Trophoblast cell (in vitro differentiated cells and primary cell): Measurements from ENCODE around the gene PSENEN.

Experiments used
- DNase-seq, 2 donors: peaks; one replicate each; pipeline ENCODE4 v3.0.0-alpha.2; 2016
- H2AFZ ChIP-seq: 2 replicates; pipeline ENCODE4 v1.6.1; 2013; ENCODE audit warnings: low read length, moderate library complexity, mild to moderate bottlenecking; ENCODE audit not compliant: insufficient read depth, poor library complexity
- H2AK5ac ChIP-seq: 2 replicates; pipeline ENCODE4 v1.6.1; 2013; ENCODE audit warnings: mild to moderate bottlenecking, low read length
- H2BK120ac ChIP-seq: 2 replicates; pipeline ENCODE4 v1.6.1; 2013; ENCODE audit warnings: low read length, mild to moderate bottlenecking, moderate library complexity; ENCODE audit not compliant: insufficient read depth, poor library complexity
- H2BK12ac ChIP-seq: 2 replicates; pipeline ENCODE4 v1.6.1; 2013; ENCODE audit warnings: mild to moderate bottlenecking, low read length, moderate library complexity
- H2BK5ac ChIP-seq: 2 replicates; pipeline ENCODE4 v1.6.1; 2013; ENCODE audit warnings: low read length, low read depth, moderate library complexity, mild to moderate bottlenecking; ENCODE audit not compliant: poor library complexity
- H3K14ac ChIP-seq: 2 replicates; pipeline ENCODE4 v1.6.1; 2013; ENCODE audit warnings: mild to moderate bottlenecking, low read length
- H3K18ac ChIP-seq: 2 replicates; pipeline ENCODE4 v1.6.1; 2013; ENCODE audit warnings: mild to moderate bottlenecking, low read length
- H3K23ac ChIP-seq: 2 replicates; pipeline ENCODE4 v1.6.1; 2013; ENCODE audit warnings: low read length
- H3K27ac ChIP-seq: 2 replicates; pipeline ENCODE4 v1.5.1; 2013; ENCODE audit warnings: low read depth, mild to moderate bottlenecking, inconsistent platforms, low read length, moderate library complexity
- H3K27me3 ChIP-seq: 2 replicates; pipeline ENCODE4 v1.6.1; 2013; ENCODE audit warnings: inconsistent platforms, mild to moderate bottlenecking, low read length, moderate library complexity; ENCODE audit not compliant: insufficient read depth
- H3K36me3 ChIP-seq, 2 experiments: 1 replicate in 1 of 2; 2 replicates in 1 of 2; pipeline ENCODE4 v1.6.1; 2013; ENCODE audit warnings: low read length in 2 of 2, mild to moderate bottlenecking in 2 of 2, moderate library complexity in 1 of 2; ENCODE audit not compliant: insufficient read depth in 2 of 2, control insufficient read depth in 1 of 2
- H3K4ac ChIP-seq: 2 replicates; pipeline ENCODE4 v1.6.1; 2013; ENCODE audit warnings: low read depth, mild to moderate bottlenecking, low read length, moderate library complexity
- H3K4me1 ChIP-seq, 2 experiments: 1 replicate in 1 of 2; 2 replicates in 1 of 2; pipeline ENCODE4 v1.6.1; 2013; ENCODE audit warnings: low read length in 2 of 2, mild to moderate bottlenecking in 2 of 2, moderate library complexity in 1 of 2; ENCODE audit not compliant: insufficient read depth in 2 of 2, control insufficient read depth in 1 of 2
- H3K4me2 ChIP-seq: 2 replicates; pipeline ENCODE4 v1.6.1; 2013; ENCODE audit warnings: inconsistent platforms, mild to moderate bottlenecking, low read length, moderate library complexity
- H3K4me3 ChIP-seq: 2 replicates; pipeline ENCODE4 v1.5.1; 2013; ENCODE audit warnings: mild to moderate bottlenecking, low read depth, low read length, inconsistent platforms
- H3K79me1 ChIP-seq: one replicate; pipeline ENCODE4 v1.6.1; 2013; ENCODE audit warnings: low read length
- H3K79me2 ChIP-seq: 2 replicates; pipeline ENCODE4 v1.6.1; 2013; ENCODE audit warnings: low read length, mild to moderate bottlenecking; ENCODE audit not compliant: control insufficient read depth, insufficient read depth, poor library complexity
- H3K9ac ChIP-seq: 2 replicates; pipeline ENCODE4 v1.6.1; 2013; ENCODE audit warnings: mild to moderate bottlenecking, low read length
- H3K9me3 ChIP-seq: 2 replicates; pipeline ENCODE4 v1.6.1; 2013; ENCODE audit warnings: low read depth, mild to moderate bottlenecking, control low read depth, inconsistent platforms, low read length; ENCODE audit not compliant: insufficient read depth
- H4K12ac ChIP-seq: 2 replicates; pipeline ENCODE4 v1.6.1; 2013; ENCODE audit warnings: low read depth, mild to moderate bottlenecking, low read length, moderate library complexity
- H4K8ac ChIP-seq: 2 replicates; pipeline ENCODE4 v1.6.1; 2013; ENCODE audit warnings: low read depth, mild to moderate bottlenecking, low read length, moderate library complexity
- H4K91ac ChIP-seq: one replicate; pipeline ENCODE4 v1.6.1; 2013; ENCODE audit warnings: low read depth, mild to moderate bottlenecking, low read length, moderate library complexity
- WGBS: extraction: QIAGEN DNeasy Blood & Tissue Kit; methylation state at CpG from one replicate; pipeline ENCODE4 v1.1.7; 2013; ENCODE audit warnings: missing lambda C conversion rate; ENCODE audit not compliant: insufficient read length, insufficient coverage; ENCODE audit errors: extremely low coverage; 5-methylcytosine and 5-hydroxymethylcytosine counted together

The PSENEN gene

GRCh38 chr19:35721374-35721773, 24.1 kb upstream of the PSENEN start:
- H2BK12ac ChIP-seq: no peak overlapping the region
- H4K8ac ChIP-seq: no peak overlapping the region
- H2BK120ac ChIP-seq: no peak overlapping the region
- H3K14ac ChIP-seq: no peak overlapping the region
- no peak overlapping the region for H2BK5ac ChIP-seq
- H3K27me3 ChIP-seq: no peaks in the 10 kb centered on the region
- no peaks in the 10 kb centered on the region for H3K9me3 ChIP-seq
- no CpG with 5 or more reads among the region's 16 CpGs for WGBS
- DNase-seq: no peak
- no peak overlapping the region for H3K4me3 ChIP-seq
- no peak overlapping the region for H2AK5ac ChIP-seq
- no peak overlapping the region for H3K4ac ChIP-seq
- no peak overlapping the region for H3K23ac ChIP-seq
- H4K12ac ChIP-seq: no peak overlapping the region
- no peak overlapping the region for H4K91ac ChIP-seq
- no peak overlapping the region for H3K4me2 ChIP-seq
- peaks cover 2 to 7% of the 10 kb centered on the region in 2 experiments for H3K4me1 ChIP-seq
- peaks cover 3% of the 10 kb centered on the region for H3K79me1 ChIP-seq
- no peak overlapping the region for H3K27ac ChIP-seq
- no peak overlapping the region for H3K9ac ChIP-seq
- no peak overlapping the region for H3K18ac ChIP-seq
- H2AFZ ChIP-seq: no peak overlapping the region
- H3K36me3 ChIP-seq: peaks cover 64% of the 10 kb centered on the region in 2 experiments
- H3K79me2 ChIP-seq: peaks cover 10% of the 10 kb centered on the region

- no peaks in the 10 kb centered on the region for H3K9me3 ChIP-seq
- no peak overlapping the region for H2BK5ac ChIP-seq
- H3K79me2 ChIP-seq: peaks cover 10% of the 10 kb centered on the region
- no CpG with 5 or more reads among the region's 14 CpGs for WGBS
- DNase-seq: no peak
- H3K4me1 ChIP-seq: peaks cover 0 to 7% of the 10 kb centered on the region in 2 experiments
- H2BK12ac ChIP-seq: no peak overlapping the region
- no peak overlapping the region for H3K18ac ChIP-seq
- H3K27ac ChIP-seq: no peak overlapping the region
- no peak overlapping the region for H4K8ac ChIP-seq
- H4K12ac ChIP-seq: no peak overlapping the region
- H3K4me2 ChIP-seq: no peak overlapping the region
- H3K14ac ChIP-seq: no peak overlapping the region
- H3K79me1 ChIP-seq: no peaks in the 10 kb centered on the region
- no peak overlapping the region for H2BK120ac ChIP-seq
- no peak overlapping the region for H2AK5ac ChIP-seq
- H4K91ac ChIP-seq: no peak overlapping the region
- no peak overlapping the region for H3K4ac ChIP-seq
- no peak overlapping the region for H2AFZ ChIP-seq
- H3K23ac ChIP-seq: no peak overlapping the region
- H3K9ac ChIP-seq: no peak overlapping the region
- no peaks in the 10 kb centered on the region for H3K27me3 ChIP-seq
- H3K4me3 ChIP-seq: no peak overlapping the region
- H3K36me3 ChIP-seq: peaks cover 72 to 73% of the 10 kb centered on the region in 2 experiments
Observed at GRCh38 chr19:35722461-35722860, 23.0 kb upstream of the PSENEN start.

- Histone ChIP-seq H3K79me1 (no peaks in the 10 kb centered on the region), H3K4me2 (no peak overlapping the region), H3K4ac (no peak overlapping the region), H3K9me3 (no peaks in the 10 kb centered on the region), H3K18ac (no peak overlapping the region), H3K36me3 (peaks cover 77% of the 10 kb centered on the region in 2 experiments), H2AK5ac (no peak overlapping the region), H2AFZ (no peak overlapping the region), H3K27me3 (no peaks in the 10 kb centered on the region), H3K23ac (no peak overlapping the region), H4K12ac (no peak overlapping the region), H3K4me3 (no peak overlapping the region), H3K27ac (no peak overlapping the region), H2BK120ac (no peak overlapping the region), H3K79me2 (peaks cover 10% of the 10 kb centered on the region), H4K8ac (no peak overlapping the region), H3K4me1 (peaks cover 0 to 7% of the 10 kb centered on the region in 2 experiments), H3K14ac (no peak overlapping the region), H2BK5ac (no peak overlapping the region), H4K91ac (no peak overlapping the region), H3K9ac (no peak overlapping the region), H2BK12ac (no peak overlapping the region)
- WGBS: no CpG with 5 or more reads among the region's 16 CpGs
- DNase-seq: no peak
Observed at GRCh38 chr19:35722897-35723296, 22.6 kb upstream of the PSENEN start.

- Histone ChIP-seq H3K4me1 (peaks cover 0 to 7% of the 10 kb centered on the region in 2 experiments), H3K9me3 (no peaks in the 10 kb centered on the region), H3K4me3 (no peak overlapping the region), H3K14ac (no peak overlapping the region), H3K23ac (no peak overlapping the region), H4K91ac (no peak overlapping the region), H2BK12ac (no peak overlapping the region), H2AFZ (no peak overlapping the region), H3K79me1 (no peaks in the 10 kb centered on the region), H3K4me2 (no peak overlapping the region), H3K27me3 (no peaks in the 10 kb centered on the region), H2BK5ac (no peak overlapping the region), H2BK120ac (no peak overlapping the region), H3K18ac (no peak overlapping the region), H3K27ac (no peak overlapping the region), H2AK5ac (no peak overlapping the region), H4K12ac (no peak overlapping the region), H4K8ac (no peak overlapping the region), H3K79me2 (peaks cover 5% of the 10 kb centered on the region), H3K4ac (no peak overlapping the region), H3K9ac (no peak overlapping the region), H3K36me3 (peaks cover 84 to 85% of the 10 kb centered on the region in 2 experiments)
- WGBS: no CpG with 5 or more reads among the region's 24 CpGs
- DNase-seq: no peak
Observed at GRCh38 chr19:35723671-35724070, 21.8 kb upstream of the PSENEN start.
